GM18502 (cell line): ENCODE measurements around the gene CROCC.

ENCODE experiments used
- ATAC-seq: cut with Tn5 transposase; IDR thresholded peaks from one replicate; pipeline ENCODE4 v1.9.1; 2021; ENCODE audit warnings: mild to moderate bottlenecking; ENCODE audit not compliant: unreplicated experiment, poor library complexity

The CROCC gene

DNA sequence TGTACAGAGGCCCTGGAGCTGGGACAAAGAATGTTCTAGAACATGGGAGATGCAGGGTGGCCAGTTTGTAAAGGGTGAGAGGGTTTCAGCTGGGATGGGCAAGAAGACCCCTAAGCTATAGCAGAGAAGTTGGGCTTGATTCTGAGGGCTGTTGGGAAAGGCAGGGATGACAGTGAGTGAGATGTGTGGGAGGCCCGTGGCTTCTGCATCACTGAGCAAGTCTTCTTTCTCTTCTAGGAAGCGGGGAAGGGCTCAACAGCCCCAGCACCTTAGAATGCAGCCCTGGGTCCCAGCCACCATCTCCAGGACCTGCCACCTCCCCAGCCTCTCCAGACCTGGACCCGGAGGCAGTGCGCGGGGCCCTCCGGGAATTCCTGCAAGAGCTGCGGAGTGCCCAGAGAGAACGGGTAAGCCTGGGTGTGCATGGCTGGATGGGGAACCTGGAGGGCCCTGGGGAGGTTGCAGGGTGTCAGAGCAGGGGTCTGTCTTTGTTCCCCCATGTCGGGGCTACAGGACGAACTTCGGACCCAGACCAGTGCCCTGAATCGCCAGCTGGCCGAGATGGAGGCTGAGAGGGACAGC, 43.8 kb downstream of the CROCC start:
- no peak for ATAC-seq

DNA sequence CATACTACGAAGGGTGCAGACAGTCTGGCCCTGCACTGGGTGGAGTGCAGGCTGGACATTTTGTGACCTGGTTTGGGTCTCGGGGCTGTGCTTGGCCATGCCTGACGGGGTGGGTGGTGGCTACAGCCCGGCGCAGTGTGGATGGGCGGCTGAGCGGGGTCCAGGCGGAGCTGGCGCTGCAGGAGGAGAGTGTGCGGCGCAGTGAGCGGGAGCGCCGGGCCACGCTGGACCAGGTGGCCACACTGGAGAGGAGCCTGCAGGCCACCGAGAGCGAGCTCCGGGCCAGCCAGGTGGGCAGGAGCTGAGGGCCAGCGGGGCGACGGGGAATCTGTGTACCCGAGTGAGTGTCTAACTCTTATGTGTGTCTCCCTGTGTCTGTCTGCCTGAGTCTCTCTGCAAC, 44.6 kb downstream of the CROCC start:
- no peak for ATAC-seq

DNA sequence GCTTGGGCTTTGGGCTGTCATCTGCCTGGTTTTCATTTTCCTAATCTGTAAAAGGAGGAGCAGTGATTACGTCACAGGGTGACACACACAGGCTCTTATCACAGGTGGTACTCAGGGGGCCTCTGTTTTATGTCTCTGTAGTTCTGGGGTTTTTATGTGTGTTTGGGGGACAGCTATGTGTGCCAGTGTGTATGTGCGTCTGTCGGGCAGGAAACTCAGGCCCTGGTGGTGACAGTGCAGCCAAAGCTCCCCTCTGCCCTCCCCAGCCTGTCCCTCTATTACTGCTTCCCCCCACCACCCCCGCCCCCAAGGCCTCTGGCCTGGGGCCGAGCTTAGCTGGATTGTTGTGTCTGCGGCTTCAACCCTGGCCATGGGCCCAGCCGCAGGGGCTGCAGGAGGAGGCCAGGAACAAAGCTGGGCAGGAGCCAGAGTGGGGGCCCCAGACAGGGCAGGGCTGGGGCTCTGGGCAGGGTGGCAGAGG, 45.4 kb downstream of the CROCC start:
- ATAC-seq = no peak

DNA sequence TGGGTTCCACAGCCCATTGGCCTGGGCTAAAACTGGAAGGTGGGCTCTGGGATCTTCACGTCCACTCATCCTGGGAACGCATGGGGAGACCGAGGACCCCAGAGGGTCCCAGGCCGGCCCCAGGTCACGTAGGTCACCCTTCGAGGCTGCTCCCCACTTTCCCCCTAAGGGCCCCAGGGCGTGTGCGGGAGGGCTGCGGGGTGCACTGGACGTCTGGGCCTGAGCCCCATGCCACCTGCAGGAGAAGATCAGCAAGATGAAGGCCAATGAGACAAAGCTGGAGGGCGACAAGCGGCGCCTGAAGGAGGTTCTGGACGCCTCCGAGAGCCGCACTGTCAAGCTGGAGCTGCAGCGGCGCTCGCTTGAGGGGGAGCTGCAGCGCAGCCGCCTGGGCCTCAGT, 46.2 kb downstream of the CROCC start:
- no peak for ATAC-seq

DNA sequence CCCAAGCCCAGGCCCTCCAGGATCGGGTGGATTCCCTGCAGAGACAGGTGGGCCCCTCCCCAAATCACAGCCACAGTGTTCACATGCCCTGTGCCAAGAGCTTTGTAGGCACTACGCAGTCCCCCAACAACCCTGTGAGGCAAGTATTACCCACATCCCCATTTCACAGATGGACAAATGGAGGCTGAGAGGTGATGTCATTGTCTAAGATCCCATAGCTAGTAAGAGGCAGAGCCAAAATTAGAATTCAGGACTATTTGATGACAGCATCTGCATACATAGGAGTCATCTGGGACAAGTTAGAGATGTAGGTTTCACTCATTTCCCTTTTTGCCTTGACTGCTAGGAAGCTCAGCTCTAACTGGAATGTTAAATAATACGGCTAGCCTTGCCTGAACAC, 46.6 kb downstream of the CROCC start:
- no peak for ATAC-seq

DNA sequence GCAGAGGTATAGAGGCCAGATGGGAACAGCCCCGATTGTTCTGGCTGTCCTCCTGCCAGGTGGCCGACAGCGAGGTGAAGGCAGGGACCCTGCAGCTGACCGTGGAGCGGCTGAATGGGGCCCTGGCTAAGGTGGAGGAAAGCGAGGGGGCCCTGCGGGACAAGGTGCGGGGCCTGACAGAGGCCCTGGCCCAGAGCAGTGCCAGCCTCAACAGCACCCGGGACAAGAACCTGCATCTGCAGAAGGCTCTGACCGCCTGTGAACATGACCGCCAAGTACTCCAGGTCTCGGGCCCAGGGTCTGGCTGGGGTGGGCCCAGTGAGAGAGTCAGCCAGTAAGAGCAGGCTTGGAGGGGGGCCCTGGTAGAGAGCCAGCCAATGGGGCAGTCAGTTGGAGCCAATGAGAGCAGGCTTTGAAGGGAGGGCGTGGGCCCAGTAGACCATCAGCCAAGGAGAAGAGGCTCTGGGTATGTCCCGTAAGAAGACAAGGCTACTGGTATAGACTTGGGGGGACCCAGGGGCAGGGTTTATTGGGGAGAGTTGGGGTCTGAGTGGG, 47.4 kb downstream of the CROCC start:
- ATAC-seq = no peak

DNA sequence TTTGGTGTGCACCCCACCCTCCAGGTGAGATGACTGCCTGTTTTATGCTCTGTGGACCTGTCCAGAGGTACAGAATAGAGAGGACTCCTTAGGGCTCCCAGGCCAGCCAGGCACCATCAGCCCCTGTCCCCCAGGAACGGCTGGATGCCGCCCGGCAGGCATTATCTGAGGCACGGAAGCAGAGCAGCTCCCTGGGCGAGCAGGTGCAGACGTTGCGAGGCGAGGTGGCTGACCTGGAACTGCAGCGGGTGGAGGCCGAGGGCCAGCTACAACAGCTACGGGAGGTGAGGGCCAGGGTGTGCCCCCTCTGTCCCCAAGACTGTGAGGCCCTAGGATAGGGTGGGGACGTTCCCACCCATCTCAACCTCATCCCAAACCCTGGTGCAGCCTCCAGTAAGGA, 47.9 kb downstream of the CROCC start:
- ATAC-seq = no peak

DNA sequence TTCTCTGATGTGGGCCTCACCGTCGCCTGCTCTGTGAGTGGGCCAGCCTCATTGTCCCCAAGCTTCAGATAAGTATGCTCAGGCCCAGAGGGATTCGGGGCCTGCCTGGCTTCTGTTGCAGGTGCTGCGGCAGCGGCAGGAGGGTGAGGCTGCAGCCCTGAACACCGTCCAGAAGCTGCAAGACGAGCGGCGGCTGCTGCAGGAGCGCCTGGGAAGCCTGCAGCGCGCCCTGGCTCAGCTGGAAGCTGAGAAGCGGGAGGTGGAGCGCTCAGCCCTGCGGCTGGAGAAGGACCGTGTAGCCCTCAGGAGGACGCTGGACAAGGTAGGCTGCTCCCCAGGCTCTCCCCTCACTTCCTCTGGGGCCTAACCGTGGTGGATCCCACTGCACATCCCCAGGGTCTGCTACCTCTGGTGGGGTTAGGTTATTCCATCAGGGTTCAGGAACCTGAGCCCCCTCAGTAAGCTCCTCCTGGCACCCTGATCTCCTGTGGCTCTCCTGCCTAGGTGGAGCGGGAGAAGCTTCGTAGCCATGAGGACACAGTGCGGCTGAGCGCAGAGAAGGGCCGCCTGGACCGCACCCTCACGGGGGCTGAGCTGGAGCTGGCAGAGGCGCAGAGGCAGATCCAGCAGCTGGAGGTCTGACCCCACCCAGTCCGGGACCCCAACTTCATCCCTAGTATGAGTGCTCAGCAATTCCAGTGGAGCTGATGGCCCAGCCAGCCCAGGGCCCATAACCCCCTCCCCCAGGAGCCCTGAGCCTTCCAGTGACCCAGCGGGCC, 48.6 kb downstream of the CROCC start:
- no peak for ATAC-seq

DNA sequence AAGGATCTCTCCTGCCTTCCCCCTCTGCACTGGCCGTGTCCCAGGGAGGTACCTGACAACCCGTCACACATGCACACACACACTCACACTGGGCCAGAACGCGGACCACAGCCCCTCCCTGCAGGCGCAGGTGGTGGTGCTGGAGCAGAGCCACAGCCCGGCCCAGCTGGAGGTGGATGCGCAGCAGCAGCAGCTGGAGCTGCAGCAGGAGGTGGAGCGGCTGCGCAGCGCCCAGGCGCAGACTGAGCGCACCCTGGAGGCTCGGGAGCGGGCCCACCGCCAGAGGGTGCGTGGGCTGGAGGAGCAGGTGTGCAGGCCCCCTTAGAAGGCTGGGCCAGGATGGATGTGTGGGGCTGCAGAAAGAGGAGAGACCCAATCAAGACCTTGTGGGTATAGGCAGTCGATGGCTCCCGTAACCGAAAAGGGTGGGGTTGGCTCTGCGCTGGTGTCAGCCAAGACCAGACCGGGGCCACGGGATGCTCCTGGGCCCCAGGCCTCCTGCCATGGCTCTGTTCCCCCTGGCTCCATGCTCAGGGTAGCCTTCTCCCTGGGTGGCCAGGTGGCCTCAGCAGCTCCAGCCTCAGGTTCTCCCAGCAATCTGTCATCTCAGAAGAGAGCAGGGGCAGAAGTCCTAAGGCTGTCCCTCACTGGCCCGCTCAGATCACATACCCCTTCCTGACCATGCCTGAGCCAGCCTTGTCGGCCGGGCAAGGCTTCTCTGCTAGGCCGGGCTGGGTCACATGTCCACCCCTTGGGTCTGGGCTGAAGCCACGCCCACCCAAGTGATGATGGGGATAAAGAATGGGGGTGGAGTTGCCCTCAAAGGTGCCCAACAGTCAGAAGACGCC, 49.8 kb downstream of the CROCC start:
- no peak for ATAC-seq

DNA sequence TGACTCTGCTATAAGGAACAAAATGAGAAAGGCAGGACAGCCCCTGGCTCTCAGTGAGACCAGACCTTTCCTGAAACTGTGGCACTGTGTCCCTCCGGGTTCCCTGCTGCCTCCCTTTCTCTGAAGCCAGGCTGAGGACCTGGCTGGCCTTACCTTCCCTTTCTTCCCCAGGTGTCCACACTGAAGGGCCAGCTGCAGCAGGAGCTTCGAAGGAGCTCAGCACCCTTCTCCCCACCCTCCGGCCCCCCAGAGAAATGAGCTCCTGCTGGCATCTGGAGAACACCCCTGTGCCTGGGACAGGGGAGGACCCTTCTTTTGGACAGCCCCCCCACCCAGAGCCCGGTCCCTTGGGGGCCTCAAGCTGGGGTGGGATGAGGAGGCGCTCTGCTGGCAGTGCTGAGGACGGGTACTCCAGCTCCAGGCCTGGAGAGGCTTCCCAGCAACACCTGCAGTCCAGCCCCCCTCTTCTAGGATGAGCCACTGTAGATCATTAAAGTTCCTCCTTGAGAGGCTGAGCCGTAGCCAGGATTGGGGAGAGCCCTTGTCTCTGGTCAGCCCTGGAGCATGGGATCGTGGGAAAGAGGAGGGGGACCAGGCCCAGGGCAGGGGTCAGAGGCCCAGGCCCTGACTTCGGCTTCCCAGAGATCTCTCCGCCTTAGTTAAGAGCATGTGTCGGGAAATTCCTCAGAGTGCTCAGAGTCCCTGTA, 50.6 kb downstream of the CROCC start:
- no peak for ATAC-seq

DNA sequence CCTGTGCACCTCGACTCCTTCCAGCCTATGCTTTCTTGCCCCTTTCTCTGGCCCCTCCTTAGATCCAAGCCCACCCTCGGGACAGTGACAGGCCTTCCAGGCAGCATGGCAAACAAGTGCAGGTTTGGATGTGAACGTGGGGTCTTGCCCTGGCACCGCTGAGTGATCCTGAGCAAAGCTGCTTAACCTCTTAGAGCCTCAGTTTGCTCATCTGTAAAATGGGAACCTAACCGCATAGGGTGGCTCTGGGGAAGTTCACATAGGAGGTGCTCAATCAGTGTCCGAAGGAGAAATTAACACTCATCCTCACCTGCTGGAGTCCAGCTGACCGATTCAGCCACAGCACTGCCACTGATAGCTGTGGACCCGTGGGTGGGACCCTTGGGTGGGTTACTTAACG, 51.5 kb downstream of the CROCC start:
- no peak for ATAC-seq

DNA sequence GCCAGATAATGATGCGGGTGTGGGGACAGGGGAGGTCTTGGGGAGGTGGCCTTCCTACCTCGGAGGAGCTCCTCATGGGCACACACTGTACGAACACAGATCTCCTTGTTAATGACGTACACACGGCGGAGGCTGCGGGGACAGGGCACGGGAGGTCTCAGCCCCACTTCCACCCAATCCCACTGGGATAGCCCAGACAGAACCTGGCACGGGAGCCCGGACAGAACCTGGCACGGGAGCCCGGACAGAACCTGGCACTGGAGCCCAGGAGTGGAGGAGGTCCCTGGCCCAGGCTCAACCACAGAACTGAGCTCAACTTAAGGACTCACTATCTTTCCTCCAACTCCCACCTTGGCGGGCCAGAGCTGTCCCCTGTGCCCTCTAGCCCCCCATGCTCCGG, 53.5 kb downstream of the CROCC start:
- ATAC-seq = no peak

DNA sequence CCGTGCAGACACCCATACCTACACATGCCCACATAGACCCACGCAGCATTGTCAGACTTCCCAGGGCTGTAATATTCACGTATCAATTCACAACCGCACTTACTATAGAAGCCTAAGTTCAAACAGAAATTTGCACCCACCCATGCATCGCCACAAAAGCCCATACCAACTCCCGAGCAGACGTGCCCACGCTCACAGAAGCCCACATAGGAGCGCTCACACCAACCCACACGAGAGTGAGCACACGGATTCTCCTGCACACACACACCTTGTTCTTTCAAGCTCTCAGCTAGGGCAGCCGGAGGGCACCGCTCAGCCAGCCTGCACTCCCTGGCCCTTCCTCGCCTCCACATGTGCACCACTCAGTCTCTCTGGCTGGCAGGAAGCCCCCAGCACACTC, 54.1 kb downstream of the CROCC start:
- ATAC-seq = no peak

DNA sequence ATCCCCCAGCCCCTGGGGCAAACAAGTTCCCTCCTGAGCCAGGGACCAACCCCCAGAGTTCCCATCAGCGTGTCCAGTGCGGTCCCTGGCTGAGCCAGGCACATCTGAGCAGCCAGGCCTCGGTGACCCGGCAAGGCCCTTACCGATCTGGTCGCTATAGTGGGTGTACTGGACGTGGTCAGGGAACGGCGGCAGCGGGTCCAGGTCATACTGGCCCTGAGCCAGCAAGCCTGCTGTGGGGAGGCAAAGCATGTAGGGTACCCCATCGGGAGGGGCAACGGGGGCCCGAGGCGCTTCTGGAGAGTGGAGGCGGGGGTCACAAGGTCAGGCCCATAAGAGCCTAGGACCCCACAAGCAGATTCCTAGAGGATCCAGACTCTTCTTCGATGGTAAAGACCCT, 55.2 kb downstream of the CROCC start:
- no peak for ATAC-seq

DNA sequence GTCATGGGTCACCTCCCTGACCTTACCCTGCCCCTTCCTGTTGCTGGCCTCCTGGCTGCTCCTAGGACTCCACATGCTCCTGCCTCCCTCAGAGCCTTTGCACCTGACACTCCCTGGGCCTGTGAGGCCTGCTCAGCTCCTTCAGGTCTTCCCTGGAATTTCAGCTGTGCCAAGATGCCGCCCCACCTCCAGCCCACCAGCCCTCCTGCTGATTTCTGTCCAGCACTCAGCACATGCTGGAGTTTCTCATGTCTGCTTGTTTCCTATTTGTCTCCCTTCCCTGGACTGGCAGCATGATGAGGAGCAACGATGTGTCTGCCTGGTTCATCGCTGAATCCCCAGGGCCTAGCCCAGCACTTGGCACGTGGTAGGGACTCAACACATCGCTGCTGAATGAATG, 55.6 kb downstream of the CROCC start:
- no peak for ATAC-seq

DNA sequence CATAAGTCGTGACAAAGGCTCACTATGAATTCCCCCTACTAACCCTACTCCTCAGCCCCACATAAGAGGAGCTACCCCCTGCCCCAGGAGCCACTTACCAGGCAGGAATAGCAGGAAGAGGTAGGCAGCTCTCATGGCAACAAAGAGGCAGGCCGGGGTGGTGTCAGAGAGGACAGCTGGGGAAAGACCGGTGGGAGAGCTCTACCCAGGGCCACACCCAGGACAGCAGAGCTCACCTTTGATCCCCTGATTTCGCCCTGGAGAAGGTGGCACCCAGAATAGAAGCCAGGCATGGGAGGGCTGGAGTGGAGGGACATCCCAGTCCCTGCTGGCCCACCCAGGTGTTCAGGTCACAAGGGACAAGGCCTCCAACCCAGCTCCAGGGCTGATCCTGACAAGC, 56.4 kb downstream of the CROCC start:
- ATAC-seq = no peak

DNA sequence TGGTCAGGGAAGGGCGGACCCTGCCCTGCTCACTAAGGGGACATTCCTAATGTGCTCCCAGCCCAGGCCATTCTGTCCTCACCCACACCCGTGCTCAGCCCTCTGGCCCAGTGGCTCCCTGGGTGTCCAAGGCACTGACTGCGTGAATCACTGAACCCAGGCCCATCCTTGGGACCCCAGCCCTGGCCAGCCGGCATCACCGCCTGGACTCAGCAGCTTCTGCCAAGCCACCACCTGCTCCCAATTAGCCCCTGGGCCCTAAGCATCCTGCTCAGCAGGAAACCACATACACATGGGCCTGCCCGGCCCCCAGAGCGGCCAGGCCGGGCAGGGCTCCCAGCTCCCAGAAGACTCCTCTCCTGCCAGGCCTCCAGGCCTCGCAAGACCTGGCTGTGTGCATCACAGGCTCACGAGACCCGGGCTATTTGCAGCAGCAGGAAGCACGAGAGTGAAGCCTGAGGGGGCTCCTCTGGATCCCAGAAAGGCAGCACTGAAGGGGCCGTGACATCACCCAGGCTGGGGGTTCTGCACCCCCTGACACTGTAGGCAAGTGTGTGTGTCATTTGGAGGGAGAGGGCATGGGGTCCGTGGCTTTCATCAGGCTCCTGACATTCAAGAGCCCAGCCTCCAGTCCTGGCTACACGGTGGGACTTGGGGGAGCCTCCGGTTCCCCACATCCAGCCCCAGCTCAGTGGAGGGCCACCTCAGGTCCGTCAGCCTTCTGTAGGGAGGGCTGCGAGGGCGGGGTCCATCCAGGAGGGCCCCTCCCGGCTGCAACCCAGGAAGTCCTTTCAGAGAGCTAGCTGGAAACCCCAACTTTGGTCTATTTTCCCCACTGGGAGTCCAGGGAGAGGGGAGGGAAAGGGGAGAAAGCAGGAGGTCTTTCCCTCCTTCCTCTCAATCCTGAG, 57.1 kb downstream of the CROCC start:
- no peak for ATAC-seq

DNA sequence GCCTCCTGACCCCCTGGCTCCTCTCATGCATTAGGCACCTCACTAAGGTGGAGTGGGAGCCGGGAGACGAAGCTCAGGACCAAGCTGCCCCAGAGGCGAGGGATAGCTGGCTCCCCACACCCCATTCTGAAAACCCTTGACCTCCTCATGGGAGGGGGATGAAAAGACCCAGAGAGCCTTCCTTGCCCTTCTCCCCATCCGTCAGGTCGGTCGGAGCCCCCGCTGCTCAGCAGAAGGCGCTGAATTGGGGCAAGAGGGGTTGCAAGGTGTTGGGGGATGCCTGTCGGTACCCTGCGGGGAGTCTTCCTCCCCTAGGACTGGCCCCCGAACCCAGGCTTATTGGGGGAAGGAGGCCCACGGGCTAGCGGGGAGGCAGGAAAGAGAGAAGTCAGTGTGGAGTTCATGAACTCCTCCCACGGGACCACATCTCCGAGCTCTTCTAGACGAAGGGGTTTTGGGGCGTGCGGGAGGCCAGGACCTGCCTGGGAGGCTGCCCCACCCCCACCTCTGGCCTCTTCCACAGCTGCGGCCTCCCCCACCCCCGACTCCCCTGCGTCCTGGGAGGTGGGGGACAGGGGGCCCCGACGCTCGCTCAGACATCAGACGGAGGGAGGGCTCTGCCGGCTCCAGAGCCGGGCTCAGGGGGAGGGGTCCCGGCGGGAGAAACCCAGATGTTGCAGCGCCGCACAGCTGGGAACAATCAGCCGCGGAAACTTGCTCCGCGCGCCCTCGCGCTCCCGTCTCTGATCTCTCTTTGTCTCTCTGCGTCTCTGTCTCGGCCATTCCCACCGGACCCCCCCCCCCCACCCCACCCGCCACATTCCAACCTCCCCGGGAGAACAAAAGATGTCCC, 58.0 kb downstream of the CROCC start:
- no peak for ATAC-seq
